Adrenal gland (tissue), 12 donors: ENCODE measurements around the gene HDAC1. TPM values are rescaled to one million over a fixed set of nuclear protein-coding genes. Genes with fewer than 3 reads are reported as not detected.

Experiments used
- DNase-seq, 7 donors: peaks; one replicate each; pipeline ENCODE4 v3.0.0-alpha.2; 2019 to 2020
- H3K27ac ChIP-seq, 5 donors: fragments of 200-600 bp; sonication (generic) in 4 of 5; 1 replicate in 3 of 5; 2 replicates in 2 of 5; pipeline versions ENCODE4 v1.5.1 to v1.8.0; 2016 to 2020; ENCODE audit warnings: mild to moderate bottlenecking in 1 of 5
- H3K27me3 ChIP-seq: fragments of 200-600 bp; 2 replicates; pipeline ENCODE4 v1.8.0; 2021
- H3K36me3 ChIP-seq, 2 donors: fragments of 200-600 bp; replicated peaks in 1 of 2; 1 replicate in 1 of 2; 2 replicates in 1 of 2; pipeline versions ENCODE4 v1.5.1 to v1.8.0; 2018 to 2022
- H3K4me1 ChIP-seq, 2 donors: fragments of 200-600 bp; replicated peaks in 1 of 2; 1 replicate in 1 of 2; 2 replicates in 1 of 2; pipeline versions ENCODE4 v1.5.1 to v1.8.0; 2018 to 2021
- H3K4me3 ChIP-seq, 4 donors: fragments of 200-600 bp; sonication (generic) in 3 of 4; one replicate each; pipeline ENCODE4 v1.5.1; 2016 to 2018
- H3K9me3 ChIP-seq, 3 donors: fragments of 200-600 bp; sonication (generic) in 1 of 3; replicated peaks in 1 of 3; 1 replicate in 2 of 3; 2 replicates in 1 of 3; pipeline versions ENCODE4 v1.5.1 to v1.8.0; 2016 to 2021
- POLR2A ChIP-seq, 2 donors: fragments of 450-650 bp; IDR thresholded peaks; one replicate each; pipeline ENCODE4 v1.6.1; 2017; ENCODE audit warnings: antibody characterized with exemption in 2 of 2, mild to moderate bottlenecking in 2 of 2, moderate library complexity in 1 of 2
- WGBS, 4 donors: extraction: QIAGEN DNeasy Blood & Tissue Kit in 2 of 4; methylation state at CpG; one replicate each; pipeline versions ENCODE4 v1.1.5 to v1.1.7; 2013 to 2017; 5-methylcytosine and 5-hydroxymethylcytosine counted together
- intact Hi-C, 2 donors: fragments of 100-400 bp; cut with DNase I; formaldehyde crosslinking; loops; one replicate each; pipeline versions ENCODE4 v1.14.1 to v1.15.0; 2022 to 2023
- polyA plus RNA-seq, 3 donors: library from polyadenylated mRNA; stranded (reverse); fragments of 200-250 nt in 2 of 3; fragments of 350-450 nt in 1 of 3; fragmentation: Illumina TruSeq in 1 of 3; extraction: RNeasy Lipid Tissue Mini Kit (QIAGEN cat#74804) in 1 of 3; gene quantifications; one replicate each; pipeline ENCODE4 v1.2.3, GENCODE V29; 2013 to 2014
- total RNA-seq, 9 donors: library from RNA; depleted of rRNA in 4 of 9; stranded (reverse); fragments of >200 nt in 4 of 9; fragments of 120-200 nt in 1 of 9; fragmentation: NEBNext Ultra II Directional in 1 of 9; extraction: Animal tissue kit (Norgen Biotek cat#: 25700) in 1 of 9; gene quantifications; one replicate each; pipeline versions ENCODE4 v1.1.0 to v1.2.4, GENCODE V29; 2013 to 2023
- TF ChIP-seq, protein P1 (sequence below), 6 experiments: fragments of 450-650 bp in 4 of 6; fragments of 200-600 bp in 2 of 6; sonication (generic) in 1 of 6; IDR thresholded peaks; 1 replicate in 5 of 6; 2 replicates in 1 of 6; pipeline versions ENCODE4 v1.5.1 to v1.8.0; 2016 to 2021; ENCODE audit warnings: antibody characterized with exemption in 6 of 6, mild to moderate bottlenecking in 2 of 6, moderate library complexity in 1 of 6
- donor health status: healthy with polysubstance abuse.
- donor health status: Bipolar disorder and iron deficiency.
- donor health status: DM: yes; HTN: yes; CAD: no.
- donor health status: DM: no; HTN: no; CAD: no.
- donor health status: DM: no; HTN: no; CAD: no.
- donor health status: DM: yes; HTN: yes; CAD: no.

HDAC1 gene
- total and polyA plus RNA-seq, 12 donors: 52.2 to 95.2 (median 71.2) TPM

DNA sequence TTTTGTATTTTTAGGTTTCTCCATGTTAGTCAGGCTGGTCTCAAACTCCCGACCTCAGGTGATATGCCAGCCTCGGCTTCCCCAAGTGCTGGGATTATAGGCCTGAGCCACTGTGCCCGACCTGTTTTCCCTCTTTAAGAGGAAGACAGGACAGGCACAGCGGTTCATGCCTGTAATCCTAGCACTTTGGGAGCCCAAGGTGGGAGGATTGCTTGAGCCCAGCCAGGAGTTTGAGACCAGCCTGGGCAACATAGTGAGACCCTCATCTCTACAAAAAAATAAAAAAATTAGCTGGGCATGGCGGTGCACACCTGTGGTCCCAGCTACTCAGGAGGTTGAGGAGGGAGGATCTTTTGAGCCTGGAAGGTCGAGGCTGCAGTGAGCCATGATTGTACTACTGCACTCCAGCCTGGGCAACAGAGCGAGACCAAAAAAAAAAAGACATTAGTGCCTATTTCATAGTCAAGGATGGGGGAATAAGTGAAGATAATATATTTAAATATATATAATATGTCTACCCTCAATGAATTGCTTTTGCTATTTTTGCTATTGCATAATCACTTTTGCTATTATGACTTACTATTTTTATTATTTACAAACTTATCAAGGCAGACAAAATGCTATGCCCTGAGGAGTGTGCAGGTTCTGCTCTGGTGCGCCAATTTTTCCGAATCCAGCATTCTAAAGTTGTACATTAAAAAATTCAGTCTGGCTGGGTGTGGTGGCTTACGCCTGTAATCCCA, 26.4 kb downstream of the HDAC1 start:
- Histone ChIP-seq H3K9me3 (no peaks in the 10 kb centered on the region), H3K4me3 (no peak overlapping the region), H3K27ac (no peak overlapping the region), H3K4me1 (peaks cover 0 to 4% of the 10 kb centered on the region in 2 donors), H3K27me3 (no peaks in the 10 kb centered on the region), H3K36me3 (peaks cover 0 to 31% of the 10 kb centered on the region in 2 donors)
- no peak for DNase-seq
- 95 to 99% (median 97%) methylated on average over 9 to 10 of the region's 10 CpGs for WGBS, 4 donors
- intact Hi-C loops: loop anchor here in 1 of 2 donors (10.0 kb wide), 1 partner anchor 103 kb away; no protein-coding TSS in a partner anchor
- TF ChIP-seq POLR2A (IDR thresholded peaks at IDR 0.05): no peak
- TF ChIP-seq, protein P1, sequence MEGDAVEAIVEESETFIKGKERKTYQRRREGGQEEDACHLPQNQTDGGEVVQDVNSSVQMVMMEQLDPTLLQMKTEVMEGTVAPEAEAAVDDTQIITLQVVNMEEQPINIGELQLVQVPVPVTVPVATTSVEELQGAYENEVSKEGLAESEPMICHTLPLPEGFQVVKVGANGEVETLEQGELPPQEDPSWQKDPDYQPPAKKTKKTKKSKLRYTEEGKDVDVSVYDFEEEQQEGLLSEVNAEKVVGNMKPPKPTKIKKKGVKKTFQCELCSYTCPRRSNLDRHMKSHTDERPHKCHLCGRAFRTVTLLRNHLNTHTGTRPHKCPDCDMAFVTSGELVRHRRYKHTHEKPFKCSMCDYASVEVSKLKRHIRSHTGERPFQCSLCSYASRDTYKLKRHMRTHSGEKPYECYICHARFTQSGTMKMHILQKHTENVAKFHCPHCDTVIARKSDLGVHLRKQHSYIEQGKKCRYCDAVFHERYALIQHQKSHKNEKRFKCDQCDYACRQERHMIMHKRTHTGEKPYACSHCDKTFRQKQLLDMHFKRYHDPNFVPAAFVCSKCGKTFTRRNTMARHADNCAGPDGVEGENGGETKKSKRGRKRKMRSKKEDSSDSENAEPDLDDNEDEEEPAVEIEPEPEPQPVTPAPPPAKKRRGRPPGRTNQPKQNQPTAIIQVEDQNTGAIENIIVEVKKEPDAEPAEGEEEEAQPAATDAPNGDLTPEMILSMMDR (IDR thresholded peaks at IDR 0.05): no peak

DNA sequence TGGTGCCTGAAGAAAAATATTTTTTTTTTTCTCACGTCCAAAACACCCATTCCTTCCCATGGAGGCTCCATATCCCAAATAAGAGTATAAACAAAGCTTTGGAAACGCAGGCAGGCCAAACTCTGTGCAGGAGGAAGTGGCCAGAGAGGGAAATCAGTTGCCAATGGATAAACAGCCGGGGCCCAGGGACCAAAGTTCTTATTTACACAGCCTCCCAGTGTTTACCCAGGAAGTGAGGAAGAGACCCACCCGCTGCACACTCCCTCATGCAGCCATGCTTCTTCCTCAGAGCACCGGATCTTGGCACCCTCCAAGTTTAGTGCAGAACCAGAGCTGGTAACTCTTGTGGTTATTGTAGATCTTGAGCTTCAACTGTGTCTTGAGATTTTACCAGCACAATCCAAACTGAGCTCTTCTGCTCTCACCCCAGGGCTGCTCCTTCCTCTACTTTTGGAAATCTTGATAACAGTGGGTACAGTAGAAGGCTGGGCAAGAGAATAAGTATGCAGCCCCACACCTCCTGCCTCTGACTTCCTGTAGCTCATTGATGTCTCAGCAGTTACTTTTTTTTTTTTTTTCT, 29.9 kb downstream of the HDAC1 start:
- no peak overlapping the region for H3K27ac ChIP-seq
- no peaks in the 10 kb centered on the region for H3K27me3 ChIP-seq
- no peak for DNase-seq
- intact Hi-C loops: no loop called here
- TF ChIP-seq POLR2A (IDR thresholded peaks at IDR 0.05): no peak
- TF ChIP-seq, protein P1 (IDR thresholded peaks at IDR 0.05): no peak
- H3K36me3 ChIP-seq: peaks cover 0 to 38% of the 10 kb centered on the region in 2 donors
- WGBS, 4 donors: 61 to 73% (median 65%) methylated on average over 5 of the region's 5 CpGs
- no peaks in the 10 kb centered on the region for H3K4me1 ChIP-seq
- H3K9me3 ChIP-seq: no peaks in the 10 kb centered on the region
- no peak overlapping the region for H3K4me3 ChIP-seq

DNA sequence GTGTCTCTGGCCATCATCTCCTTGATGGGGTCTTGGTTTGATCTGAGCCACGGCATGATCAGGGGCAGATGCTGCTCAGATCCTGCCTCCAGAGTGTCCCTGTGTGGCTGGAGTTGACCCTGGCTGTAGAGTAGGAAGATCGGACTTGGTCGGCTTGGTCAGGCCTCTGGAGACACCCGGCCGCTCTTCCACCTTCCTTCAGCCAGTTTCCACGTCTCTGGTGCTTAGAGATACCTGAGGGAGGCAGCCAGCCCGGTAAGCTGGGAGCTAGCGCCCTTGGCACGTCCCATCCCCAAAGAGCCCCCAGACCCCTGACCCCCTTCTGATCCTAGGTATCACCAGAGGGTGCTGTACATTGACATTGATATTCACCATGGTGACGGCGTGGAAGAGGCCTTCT, 35.3 kb downstream of the HDAC1 start:
- Histone ChIP-seq H3K27me3 (no peaks in the 10 kb centered on the region), H3K4me1 (no peaks in the 10 kb centered on the region), H3K4me3 (no peak overlapping the region), H3K27ac (no peak overlapping the region), H3K36me3 (peaks cover 0 to 61% of the 10 kb centered on the region in 2 donors), H3K9me3 (no peaks in the 10 kb centered on the region)
- intact Hi-C loops: no loop called here
- 94 to 98% (median 95%) methylated on average over 10 to 11 of the region's 11 CpGs for WGBS, 4 donors
- DNase-seq: no peak
- TF ChIP-seq POLR2A (IDR thresholded peaks at IDR 0.05): no peak
- TF ChIP-seq, protein P1 (IDR thresholded peaks at IDR 0.05): no peak

DNA sequence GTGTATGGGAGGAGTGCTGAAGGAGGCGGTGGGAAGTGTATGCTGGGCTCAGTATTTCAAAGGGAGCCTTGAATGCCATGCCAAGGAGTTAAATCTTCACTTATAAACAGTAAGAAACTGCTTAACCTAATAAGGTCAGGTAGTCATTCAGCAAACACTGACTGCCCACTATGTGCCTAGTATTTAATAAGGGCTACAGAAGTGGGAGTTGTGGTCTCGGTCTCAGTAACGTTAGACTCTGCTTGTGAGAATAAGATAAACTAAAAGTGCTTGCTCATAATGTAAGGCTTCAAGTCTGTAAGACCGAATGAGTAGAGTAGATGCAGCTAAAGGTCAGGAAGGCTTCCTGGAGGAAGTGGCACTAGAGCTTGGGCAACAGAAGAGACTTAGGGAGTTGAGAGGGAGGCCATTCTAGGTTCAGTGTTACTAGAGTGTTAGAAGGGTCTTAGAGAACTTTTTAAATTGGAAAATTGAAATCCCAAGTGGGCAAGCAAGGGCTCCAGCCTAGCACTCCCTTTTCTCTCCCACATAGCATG, 38.1 kb downstream of the HDAC1 start:
- no peak for DNase-seq
- Histone ChIP-seq H3K36me3 (peaks cover 0 to 71% of the 10 kb centered on the region in 2 donors), H3K4me3 (no peak overlapping the region), H3K4me1 (peaks cover 4 to 11% of the 10 kb centered on the region in 2 donors), H3K27me3 (no peaks in the 10 kb centered on the region), H3K9me3 (no peaks in the 10 kb centered on the region), H3K27ac (no peak overlapping the region)
- intact Hi-C loops: no loop called here
- 88 to 93% (median 92%) methylated on average over 4 of the region's 4 CpGs for WGBS, 4 donors
- TF ChIP-seq, protein P1 (IDR thresholded peaks at IDR 0.05): no peak
- TF ChIP-seq POLR2A (IDR thresholded peaks at IDR 0.05): no peak
